ENCODE data around the gene B4GALNT3. TPM values are rescaled to one million over a fixed set of nuclear protein-coding genes. Genes with fewer than 3 reads are reported as not detected.

Gene B4GALNT3
- total and polyA plus RNA-seq, 7 donors = 0.21 to 4.0 (median 0.57) TPM

DNA sequence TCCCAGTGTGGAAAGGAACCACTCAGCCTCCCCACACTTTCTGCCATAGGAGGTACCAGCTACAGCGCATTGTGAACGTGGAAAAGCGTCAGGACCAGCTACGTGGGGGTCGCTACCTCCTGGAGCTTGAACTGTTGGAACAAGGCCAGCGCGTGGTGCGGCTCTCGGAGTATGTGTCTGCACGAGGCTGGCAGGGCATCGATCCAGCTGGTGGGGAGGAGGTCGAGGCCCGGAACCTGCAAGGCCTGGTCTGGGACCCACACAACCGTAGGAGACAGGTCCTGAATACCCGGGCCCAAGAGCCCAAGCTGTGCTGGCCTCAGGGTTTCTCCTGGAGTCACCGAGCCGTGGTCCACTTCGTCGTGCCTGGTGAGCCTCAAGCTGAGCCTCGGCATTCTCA, 96.8 kb downstream of the B4GALNT3 start:
- no peaks in the 10 kb centered on the region for H3K27me3 ChIP-seq (ENCODE audit: insufficient read depth in 3 of 3, low read length in 2 of 3)
- WGBS, 3 donors = 83 to 94% (median 88%) methylated on average over 20 of the region's 20 CpGs
- H3K27ac ChIP-seq = no peak overlapping the region
- H3K4me1 ChIP-seq = no peaks in the 10 kb centered on the region
- ATAC-seq (no peak), DNase-seq (no peak)
- no peaks in the 10 kb centered on the region for H3K36me3 ChIP-seq (ENCODE audit: insufficient read depth in 1 of 2, low read depth in 1 of 2)
- TF ChIP-seq, protein P1, sequence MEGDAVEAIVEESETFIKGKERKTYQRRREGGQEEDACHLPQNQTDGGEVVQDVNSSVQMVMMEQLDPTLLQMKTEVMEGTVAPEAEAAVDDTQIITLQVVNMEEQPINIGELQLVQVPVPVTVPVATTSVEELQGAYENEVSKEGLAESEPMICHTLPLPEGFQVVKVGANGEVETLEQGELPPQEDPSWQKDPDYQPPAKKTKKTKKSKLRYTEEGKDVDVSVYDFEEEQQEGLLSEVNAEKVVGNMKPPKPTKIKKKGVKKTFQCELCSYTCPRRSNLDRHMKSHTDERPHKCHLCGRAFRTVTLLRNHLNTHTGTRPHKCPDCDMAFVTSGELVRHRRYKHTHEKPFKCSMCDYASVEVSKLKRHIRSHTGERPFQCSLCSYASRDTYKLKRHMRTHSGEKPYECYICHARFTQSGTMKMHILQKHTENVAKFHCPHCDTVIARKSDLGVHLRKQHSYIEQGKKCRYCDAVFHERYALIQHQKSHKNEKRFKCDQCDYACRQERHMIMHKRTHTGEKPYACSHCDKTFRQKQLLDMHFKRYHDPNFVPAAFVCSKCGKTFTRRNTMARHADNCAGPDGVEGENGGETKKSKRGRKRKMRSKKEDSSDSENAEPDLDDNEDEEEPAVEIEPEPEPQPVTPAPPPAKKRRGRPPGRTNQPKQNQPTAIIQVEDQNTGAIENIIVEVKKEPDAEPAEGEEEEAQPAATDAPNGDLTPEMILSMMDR (IDR thresholded peaks at IDR 0.05) = no peak
- intact Hi-C loops (cut with DNase I) = no loop called here
- no peaks in the 10 kb centered on the region for H3K9me3 ChIP-seq
- no peak overlapping the region for H3K4me3 ChIP-seq

DNA sequence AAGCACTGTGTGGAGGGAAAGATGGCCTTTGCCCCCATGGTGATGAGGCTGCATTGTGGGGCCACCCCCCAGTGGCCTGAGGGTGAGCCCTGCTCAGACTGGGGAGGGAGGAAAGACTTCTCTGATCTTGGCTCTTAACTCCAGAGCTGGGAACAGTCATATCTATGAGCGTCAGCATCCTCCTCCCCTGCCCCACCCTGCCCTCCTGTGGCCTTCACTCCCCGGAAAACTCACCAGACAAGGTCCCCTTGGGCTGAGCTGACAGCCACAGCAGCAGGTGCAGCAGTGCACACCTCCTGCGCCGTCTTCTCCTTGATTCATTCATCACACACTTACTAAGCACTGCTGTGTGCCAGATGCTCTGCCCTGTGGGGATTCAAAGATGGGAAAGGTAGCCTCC, 98.8 kb downstream of the B4GALNT3 start:
- intact Hi-C loops (cut with DNase I) = no loop called here
- H3K27me3 ChIP-seq (ENCODE audit: insufficient read depth in 3 of 3, low read length in 2 of 3) = no peaks in the 10 kb centered on the region
- no peak overlapping the region for H3K4me3 ChIP-seq
- WGBS, 3 donors = 75 to 77% (median 77%) methylated on average over 4 of the region's 4 CpGs
- DNase-seq (no peak), ATAC-seq (no peak)
- TF ChIP-seq, protein P1 (IDR thresholded peaks at IDR 0.05) = no peak
- no peaks in the 10 kb centered on the region for H3K4me1 ChIP-seq
- no peaks in the 10 kb centered on the region for H3K9me3 ChIP-seq
- H3K27ac ChIP-seq = no peak overlapping the region
- H3K36me3 ChIP-seq (ENCODE audit: insufficient read depth in 1 of 2, low read depth in 1 of 2) = no peaks in the 10 kb centered on the region

DNA sequence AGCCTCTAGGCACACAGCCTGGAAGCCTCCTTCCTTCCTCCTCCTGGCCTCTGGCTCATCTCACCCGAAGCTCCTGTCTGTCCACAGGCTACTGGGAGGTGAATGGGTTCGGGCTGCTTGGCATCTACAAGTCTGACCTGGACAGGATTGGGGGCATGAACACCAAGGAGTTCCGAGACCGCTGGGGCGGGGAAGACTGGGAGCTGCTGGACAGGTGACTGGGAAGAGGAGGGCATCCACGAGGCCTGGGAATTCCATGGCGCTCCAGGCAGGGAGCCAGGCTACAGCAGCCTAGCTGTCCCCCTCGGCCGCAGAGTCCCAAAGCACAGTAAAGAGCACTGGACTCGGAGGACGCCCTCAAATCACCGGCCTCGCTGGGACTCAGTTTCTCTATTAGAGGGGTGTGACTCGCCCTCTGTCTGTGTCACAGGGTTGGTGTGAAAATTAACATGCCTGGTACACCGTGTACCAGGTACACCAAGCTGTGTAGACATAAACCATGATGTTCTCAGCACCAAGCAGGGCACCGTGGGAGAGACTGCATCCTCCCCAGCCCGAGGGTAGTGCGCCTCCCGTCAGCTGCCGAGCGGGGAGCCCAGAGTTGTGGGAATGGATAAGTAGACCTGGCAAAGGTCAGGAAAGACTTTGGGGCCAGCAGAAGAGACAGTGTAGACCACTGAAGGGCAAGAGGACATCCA, 99.6 kb downstream of the B4GALNT3 start:
- intact Hi-C loops (cut with DNase I) = no loop called here
- WGBS, 3 donors = 86 to 90% (median 87%) methylated on average over 21 of the region's 21 CpGs
- DNase-seq = no peak
- no peak for ATAC-seq
- H3K36me3 ChIP-seq (ENCODE audit: insufficient read depth in 1 of 2, low read depth in 1 of 2) = no peaks in the 10 kb centered on the region
- TF ChIP-seq, protein P1 (IDR thresholded peaks at IDR 0.05) = no peak
- H3K4me1 ChIP-seq = no peaks in the 10 kb centered on the region
- H3K27ac ChIP-seq = no peak overlapping the region
- H3K27me3 ChIP-seq (ENCODE audit: insufficient read depth in 3 of 3, low read length in 2 of 3) = no peaks in the 10 kb centered on the region
- H3K9me3 ChIP-seq = no peaks in the 10 kb centered on the region
- H3K4me3 ChIP-seq = no peak overlapping the region

- Histone ChIP-seq H3K4me3 (no peak overlapping the region), H3K4me1 (no peaks in the 10 kb centered on the region), H3K36me3 (ENCODE audit: insufficient read depth in 1 of 2, low read depth in 1 of 2) (no peaks in the 10 kb centered on the region), H3K9me3 (no peaks in the 10 kb centered on the region), H3K27me3 (ENCODE audit: insufficient read depth in 3 of 3, low read length in 2 of 3) (no peaks in the 10 kb centered on the region), H3K27ac (no peak overlapping the region)
- ATAC-seq (no peak), DNase-seq (no peak)
- intact Hi-C loops (cut with DNase I) = loop anchor here (10.0 kb wide), 2 partner anchors 535 to 1025 kb away; no protein-coding TSS in a partner anchor
- 86 to 88% (median 87%) methylated on average over 14 of the region's 14 CpGs for WGBS, 3 donors
- TF ChIP-seq, protein P1 (IDR thresholded peaks at IDR 0.05) = no peak
Measured at GRCh38 chr12:559906-560455, 100.2 kb downstream of the B4GALNT3 start.
